IMR-90 (cell line): ENCODE measurements around the gene ATP6V1A.

Experiments
- BHLHE40 ChIP-seq: fragments of 150-350 bp; IDR thresholded peaks from 2 replicates; pipeline ENCODE4 v1.6.1; 2016; ENCODE audit warnings: mild to moderate bottlenecking, low read depth, low read length
- CEBPB ChIP-seq: IDR thresholded peaks from 2 replicates; pipeline ENCODE4 v1.6.1; 2012; ENCODE audit warnings: low read depth, low read length, improper control_type of control experiment
- CHD1 ChIP-seq: IDR thresholded peaks from 2 replicates; pipeline ENCODE4 v1.6.1; 2012; ENCODE audit warnings: low read depth, low read length, improper control_type of control experiment
- CTCF ChIP-seq: conservative IDR thresholded peaks from 2 replicates; pipeline ENCODE4 v1.5.1; 2012; ENCODE audit warnings: mild to moderate bottlenecking, low read depth, low read length, improper control_type of control experiment
- FOS ChIP-seq: fragments of 150-350 bp; IDR thresholded peaks from 2 replicates; pipeline ENCODE4 v1.6.1; 2016; ENCODE audit warnings: low read depth, low read length
- MAZ ChIP-seq: IDR thresholded peaks from 2 replicates; pipeline ENCODE4 v1.6.1; 2012; ENCODE audit warnings: low read depth, mild to moderate bottlenecking, low read length, improper control_type of control experiment, moderate library complexity, borderline replicate concordance
- NFE2L2 ChIP-seq: fragments of 150-350 bp; IDR thresholded peaks from 2 replicates; pipeline ENCODE4 v1.6.1; 2016; ENCODE audit warnings: low read depth, mild to moderate bottlenecking, low read length
- POLR2A ChIP-seq: IDR thresholded peaks from 2 replicates; pipeline ENCODE4 v1.6.1; 2012; ENCODE audit warnings: mild to moderate bottlenecking, low read depth, low read length
- RAD21 ChIP-seq: IDR thresholded peaks from 2 replicates; pipeline ENCODE4 v1.6.1; 2012; ENCODE audit warnings: low read length, improper control_type of control experiment
- RCOR1 ChIP-seq: IDR thresholded peaks from 2 replicates; pipeline ENCODE4 v1.6.1; 2012; ENCODE audit warnings: mild to moderate bottlenecking, low read length, improper control_type of control experiment; ENCODE audit not compliant: insufficient replicate concordance
- RFX5 ChIP-seq: IDR thresholded peaks from 2 replicates; pipeline ENCODE4 v1.8.0; 2012; ENCODE audit warnings: low read depth, mild to moderate bottlenecking, low read length, moderate library complexity
- SMC3 ChIP-seq: fragments of 150-350 bp; IDR thresholded peaks from 2 replicates; pipeline ENCODE4 v1.6.1; 2016; ENCODE audit warnings: low read depth, mild to moderate bottlenecking, antibody characterized with exemption, low read length, moderate library complexity
- TF ChIP-seq, protein P1 (sequence below): fragments of 150-350 bp; IDR thresholded peaks from 2 replicates; pipeline ENCODE4 v1.6.1; 2017; ENCODE audit warnings: mild to moderate bottlenecking, antibody characterized with exemption, low read length, low read depth
- TF ChIP-seq, protein P2 (sequence below): fragments of 150-350 bp; IDR thresholded peaks from 2 replicates; pipeline ENCODE4 v1.6.1; 2016; ENCODE audit warnings: low read depth, mild to moderate bottlenecking, low read length, moderate library complexity, borderline replicate concordance

- TF ChIP-seq CTCF: no peak
- no peak for TF ChIP-seq CEBPB
- TF ChIP-seq, protein P1, sequence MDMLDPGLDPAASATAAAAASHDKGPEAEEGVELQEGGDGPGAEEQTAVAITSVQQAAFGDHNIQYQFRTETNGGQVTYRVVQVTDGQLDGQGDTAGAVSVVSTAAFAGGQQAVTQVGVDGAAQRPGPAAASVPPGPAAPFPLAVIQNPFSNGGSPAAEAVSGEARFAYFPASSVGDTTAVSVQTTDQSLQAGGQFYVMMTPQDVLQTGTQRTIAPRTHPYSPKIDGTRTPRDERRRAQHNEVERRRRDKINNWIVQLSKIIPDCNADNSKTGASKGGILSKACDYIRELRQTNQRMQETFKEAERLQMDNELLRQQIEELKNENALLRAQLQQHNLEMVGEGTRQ: no peak
- TF ChIP-seq RAD21: no peak
- no peak for TF ChIP-seq POLR2A
- no peak for TF ChIP-seq CHD1
- TF ChIP-seq, protein P2, sequence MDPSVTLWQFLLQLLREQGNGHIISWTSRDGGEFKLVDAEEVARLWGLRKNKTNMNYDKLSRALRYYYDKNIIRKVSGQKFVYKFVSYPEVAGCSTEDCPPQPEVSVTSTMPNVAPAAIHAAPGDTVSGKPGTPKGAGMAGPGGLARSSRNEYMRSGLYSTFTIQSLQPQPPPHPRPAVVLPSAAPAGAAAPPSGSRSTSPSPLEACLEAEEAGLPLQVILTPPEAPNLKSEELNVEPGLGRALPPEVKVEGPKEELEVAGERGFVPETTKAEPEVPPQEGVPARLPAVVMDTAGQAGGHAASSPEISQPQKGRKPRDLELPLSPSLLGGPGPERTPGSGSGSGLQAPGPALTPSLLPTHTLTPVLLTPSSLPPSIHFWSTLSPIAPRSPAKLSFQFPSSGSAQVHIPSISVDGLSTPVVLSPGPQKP: no peak
- no peak for TF ChIP-seq RCOR1
- no peak for TF ChIP-seq MAZ
- no peak for TF ChIP-seq NFE2L2
- TF ChIP-seq FOS: no peak
- no peak for TF ChIP-seq RFX5
- no peak for TF ChIP-seq SMC3
- TF ChIP-seq BHLHE40: no peak
Measured at GRCh38 chr3:113741086-113741485, 5.7 kb upstream of the ATP6V1A start.
